T-helper 17 cell (primary cell): ENCODE results near the gene MCF2L2. TPM values are rescaled to one million over a fixed set of nuclear protein-coding genes. Genes with fewer than 3 reads are reported as not detected.

Source experiments
- ATAC-seq: fragments of 150-1000 bp; cut with Tn5 transposase; 2 replicates; pipeline ENCODE4 v1.10.0; 2021; ENCODE audit warnings: mild to moderate bottlenecking, moderate library complexity
- DNase-seq, 3 donors: peaks; one replicate each; pipeline versions ENCODE4 v3.0.0 to v3.0.0-alpha.2; 2020 to 2021
- H3K9me3 ChIP-seq: one replicate; pipeline ENCODE4 v1.7.0; 2013; ENCODE audit warnings: low read length, mild to moderate bottlenecking; ENCODE audit not compliant: control insufficient read depth, poor library complexity, severe bottlenecking
- H3K27ac Mint-ChIP-seq: one replicate; pipeline ENCODE4 v1.8.0; 2022; ENCODE audit warnings: mild to moderate bottlenecking, moderate library complexity, mixed read lengths
- H3K27me3 Mint-ChIP-seq: one replicate; pipeline ENCODE4 v1.8.0; 2022; ENCODE audit warnings: mixed read lengths
- H3K36me3 Mint-ChIP-seq: one replicate; pipeline ENCODE4 v1.8.0; 2022; ENCODE audit warnings: low read depth, mixed read lengths
- H3K4me1 Mint-ChIP-seq: one replicate; pipeline ENCODE4 v1.8.0; 2022; ENCODE audit warnings: mild to moderate bottlenecking, mixed read lengths
- H3K4me3 Mint-ChIP-seq: one replicate; pipeline ENCODE4 v1.8.0; 2022; ENCODE audit warnings: mild to moderate bottlenecking, moderate library complexity, mixed read lengths
- total RNA-seq, 4 donors: library from RNA in 2 of 4; stranded (reverse) in 2 of 4; gene quantifications; one replicate each; pipeline ENCODE4 v1.2.3 and lab custom pipeline; 2022 to 2026

Gene MCF2L2
- total RNA-seq, 2 donors from 2014 or later: 25.7 to 27.2 TPM

- no peak overlapping the region for H3K27ac Mint-ChIP-seq
- peaks cover 17% of the 10 kb centered on the region for H3K4me1 Mint-ChIP-seq
- no peak for DNase-seq
- H3K27me3 Mint-ChIP-seq: no peaks in the 10 kb centered on the region
- H3K9me3 ChIP-seq: no peaks in the 10 kb centered on the region
- no peak for ATAC-seq
- H3K4me3 Mint-ChIP-seq: no peak overlapping the region
- H3K36me3 Mint-ChIP-seq: peaks cover 4% of the 10 kb centered on the region
Observed at GRCh38 chr3:183332487-183332886, 95.9 kb downstream of the MCF2L2 start.

- H3K4me3 Mint-ChIP-seq: no peak overlapping the region
Observed at GRCh38 chr3:183331498-183331897, 96.9 kb downstream of the MCF2L2 start.

GRCh38 chr3:183330881-183331280 lies 97.5 kb downstream of the MCF2L2 start:
- DNase-seq: no peak
- Mint-ChIP-seq H3K4me1 (peaks cover 21% of the 10 kb centered on the region), H3K27me3 (no peaks in the 10 kb centered on the region), H3K4me3 (no peak overlapping the region), H3K27ac (peak overlapping the region; percentile 8), H3K36me3 (peaks cover 4% of the 10 kb centered on the region)
- H3K9me3 ChIP-seq: no peaks in the 10 kb centered on the region
- ATAC-seq: no peak

More at GRCh38 chr3:183331498-183331897, 96.9 kb downstream of the MCF2L2 start:
- Mint-ChIP-seq H3K36me3 (peaks cover 4% of the 10 kb centered on the region), H3K27ac (peak overlapping the region; percentile 27), H3K27me3 (no peaks in the 10 kb centered on the region), H3K4me1 (peaks cover 20% of the 10 kb centered on the region)
- DNase-seq (no peak), ATAC-seq (no peak)
- no peaks in the 10 kb centered on the region for H3K9me3 ChIP-seq

- ATAC-seq: no peak
- DNase-seq: no peak
Observed at GRCh38 chr3:183329543-183329942, 98.9 kb downstream of the MCF2L2 start.

GRCh38 chr3:183328823-183329222 lies 99.6 kb downstream of the MCF2L2 start:
- peak overlapping the region; percentile 67 for H3K27ac Mint-ChIP-seq
- H3K4me3 Mint-ChIP-seq: no peak overlapping the region
- DNase-seq (no peak), ATAC-seq (no peak)
- H3K9me3 ChIP-seq: no peaks in the 10 kb centered on the region
- H3K36me3 Mint-ChIP-seq: no peaks in the 10 kb centered on the region
- H3K27me3 Mint-ChIP-seq: no peaks in the 10 kb centered on the region
- H3K4me1 Mint-ChIP-seq: peaks cover 20% of the 10 kb centered on the region

More at GRCh38 chr3:183329543-183329942, 98.9 kb downstream of the MCF2L2 start:
- H3K9me3 ChIP-seq: no peaks in the 10 kb centered on the region
- Mint-ChIP-seq H3K27me3 (no peaks in the 10 kb centered on the region), H3K4me1 (peaks cover 22% of the 10 kb centered on the region), H3K27ac (no peak overlapping the region), H3K36me3 (peaks cover 4% of the 10 kb centered on the region), H3K4me3 (no peak overlapping the region)

- DNase-seq: no peak
- peaks cover 18% of the 10 kb centered on the region for H3K4me1 Mint-ChIP-seq
- H3K36me3 Mint-ChIP-seq: no peaks in the 10 kb centered on the region
- H3K4me3 Mint-ChIP-seq: no peak overlapping the region
- ATAC-seq: no peak
- H3K9me3 ChIP-seq: no peaks in the 10 kb centered on the region
- H3K27ac Mint-ChIP-seq: peak overlapping the region; percentile 67
- H3K27me3 Mint-ChIP-seq: no peaks in the 10 kb centered on the region
Observed at GRCh38 chr3:183328164-183328563, 100.3 kb downstream of the MCF2L2 start.

GRCh38 chr3:183327343-183327742 lies 101.1 kb downstream of the MCF2L2 start:
- DNase-seq: no peak
- no peaks in the 10 kb centered on the region for H3K9me3 ChIP-seq
- Mint-ChIP-seq H3K36me3 (no peaks in the 10 kb centered on the region), H3K27me3 (no peaks in the 10 kb centered on the region), H3K27ac (no peak overlapping the region), H3K4me1 (peaks cover 18% of the 10 kb centered on the region), H3K4me3 (no peak overlapping the region)
- ATAC-seq: no peak

- Mint-ChIP-seq H3K4me1 (peaks cover 20% of the 10 kb centered on the region), H3K27ac (no peak overlapping the region), H3K27me3 (no peaks in the 10 kb centered on the region), H3K36me3 (no peaks in the 10 kb centered on the region), H3K4me3 (no peak overlapping the region)
- ATAC-seq: no peak
- no peaks in the 10 kb centered on the region for H3K9me3 ChIP-seq
- DNase-seq: no peak
Observed at GRCh38 chr3:183324083-183324482, 104.3 kb downstream of the MCF2L2 start.

- DNase-seq (no peak), ATAC-seq (no peak)
- H3K9me3 ChIP-seq: no peaks in the 10 kb centered on the region
- Mint-ChIP-seq H3K4me3 (no peak overlapping the region), H3K27ac (peak overlapping the region; percentile 14), H3K4me1 (peaks cover 14% of the 10 kb centered on the region), H3K27me3 (no peaks in the 10 kb centered on the region), H3K36me3 (no peaks in the 10 kb centered on the region)
Observed at GRCh38 chr3:183319371-183319770, 109.0 kb downstream of the MCF2L2 start.

- DNase-seq (no peak), ATAC-seq (no peak)
- no peaks in the 10 kb centered on the region for H3K9me3 ChIP-seq
- H3K27me3 Mint-ChIP-seq: no peaks in the 10 kb centered on the region
- H3K4me1 Mint-ChIP-seq: peaks cover 14% of the 10 kb centered on the region
- no peak overlapping the region for H3K4me3 Mint-ChIP-seq
- peak overlapping the region; percentile 14 for H3K27ac Mint-ChIP-seq
- peaks cover 2% of the 10 kb centered on the region for H3K36me3 Mint-ChIP-seq
Observed at GRCh38 chr3:183318877-183319276, 109.5 kb downstream of the MCF2L2 start.

- no peak for ATAC-seq
Observed at GRCh38 chr3:183317886-183318865, 110.2 kb downstream of the MCF2L2 start.

GRCh38 chr3:183317271-183317670 lies 111.1 kb downstream of the MCF2L2 start:
- no peaks in the 10 kb centered on the region for H3K27me3 Mint-ChIP-seq
- H3K36me3 Mint-ChIP-seq: peaks cover 2% of the 10 kb centered on the region
- peaks cover 14% of the 10 kb centered on the region for H3K4me1 Mint-ChIP-seq
- DNase-seq (no peak), ATAC-seq (no peak)
- H3K4me3 Mint-ChIP-seq: no peak overlapping the region
- no peak overlapping the region for H3K27ac Mint-ChIP-seq
- no peaks in the 10 kb centered on the region for H3K9me3 ChIP-seq

More at GRCh38 chr3:183317886-183318865, 110.2 kb downstream of the MCF2L2 start:
- H3K9me3 ChIP-seq: no peaks in the 10 kb centered on the region
- DNase-seq: no peak
- Mint-ChIP-seq H3K36me3 (peaks cover 2% of the 10 kb centered on the region), H3K4me1 (peaks cover 14% of the 10 kb centered on the region), H3K4me3 (no peak overlapping the region), H3K27ac (no peak overlapping the region), H3K27me3 (no peaks in the 10 kb centered on the region)

GRCh38 chr3:183315739-183316138 lies 112.7 kb downstream of the MCF2L2 start:
- DNase-seq (no peak), ATAC-seq (no peak)
- H3K27me3 Mint-ChIP-seq: no peaks in the 10 kb centered on the region
- H3K9me3 ChIP-seq: no peaks in the 10 kb centered on the region
- H3K36me3 Mint-ChIP-seq: peaks cover 6% of the 10 kb centered on the region
- no peak overlapping the region for H3K4me3 Mint-ChIP-seq
- peaks cover 12% of the 10 kb centered on the region for H3K4me1 Mint-ChIP-seq
- no peak overlapping the region for H3K27ac Mint-ChIP-seq
